Kidney tubule cell (primary cell): ENCODE data around the gene PLEKHM3.
A peak's percentile ranks its signal among the peaks of the same experiment; 100 is the strongest.
"Not testable (repeated sequence)": the region's sequence is repeated elsewhere in the genome, so short reads cannot be mapped to it uniquely, and the experiment has no call there.

Source experiments
- DNase-seq: peaks from one replicate; pipeline ENCODE4 v3.0.0-alpha.2; 2018; ENCODE audit warnings: low spot score

The PLEKHM3 gene

DNA sequence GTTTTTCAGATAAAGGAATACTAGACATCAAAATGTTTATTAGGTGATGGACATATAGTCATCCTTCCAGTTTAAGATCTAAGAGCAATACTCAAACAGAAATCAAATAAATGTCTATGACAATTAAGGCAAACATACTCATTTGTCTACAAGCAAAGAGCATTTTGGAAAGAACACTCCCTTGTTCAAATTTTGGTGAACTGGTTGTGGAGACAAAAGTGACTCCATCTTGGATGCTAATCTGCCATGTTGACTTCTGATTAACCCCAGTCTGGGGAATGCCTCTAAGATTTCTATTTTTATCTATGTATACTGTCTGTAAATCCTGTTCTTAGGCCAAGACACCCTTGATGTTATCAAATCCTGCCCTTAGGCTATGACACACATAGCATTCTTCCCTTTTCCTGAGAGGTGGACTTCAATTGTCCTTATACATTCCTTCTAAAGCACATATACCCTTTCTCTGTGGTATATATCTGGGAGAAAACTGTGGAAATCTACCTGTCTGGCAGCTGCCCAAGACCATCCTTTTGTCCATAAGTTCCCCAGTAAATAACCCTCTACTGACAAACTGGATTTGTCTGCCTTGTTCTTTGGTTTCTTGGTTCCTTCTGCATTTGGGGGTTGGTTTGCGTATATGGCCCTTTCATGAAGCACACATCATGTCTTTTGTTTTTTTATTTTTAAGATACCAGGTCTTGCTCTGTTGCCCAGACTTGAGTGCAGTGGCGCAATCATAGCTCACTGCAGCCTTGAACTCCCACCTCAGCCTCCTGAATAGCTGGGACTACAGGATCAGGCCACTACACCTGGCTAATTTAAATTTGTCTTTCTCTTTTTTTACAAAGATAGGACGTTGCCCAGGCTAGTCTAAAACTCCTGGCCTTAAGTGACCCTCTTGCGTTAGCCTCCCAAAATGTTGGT is 12.5 kb upstream of the PLEKHM3 start:
- no peak for DNase-seq

DNA sequence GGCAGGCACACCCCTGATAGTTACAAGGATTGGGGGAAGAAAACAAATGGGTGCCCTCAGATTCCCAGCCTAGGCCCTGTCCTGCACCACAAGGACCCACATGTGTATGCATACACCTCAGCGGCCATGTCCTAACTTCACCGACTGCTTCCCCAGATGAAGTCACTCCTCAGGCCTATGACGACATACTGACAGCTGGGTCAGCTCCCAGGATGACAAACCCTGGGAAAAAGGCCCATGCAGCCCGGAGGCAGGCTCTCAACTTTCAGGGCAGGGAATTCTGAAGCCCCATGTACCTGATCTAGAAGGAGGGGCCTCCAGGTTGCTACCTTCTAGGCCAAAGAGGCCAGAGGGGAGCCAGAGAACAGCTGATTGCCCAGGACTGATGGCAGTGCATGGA is 11.0 kb upstream of the PLEKHM3 start:
- no peak for DNase-seq

DNA sequence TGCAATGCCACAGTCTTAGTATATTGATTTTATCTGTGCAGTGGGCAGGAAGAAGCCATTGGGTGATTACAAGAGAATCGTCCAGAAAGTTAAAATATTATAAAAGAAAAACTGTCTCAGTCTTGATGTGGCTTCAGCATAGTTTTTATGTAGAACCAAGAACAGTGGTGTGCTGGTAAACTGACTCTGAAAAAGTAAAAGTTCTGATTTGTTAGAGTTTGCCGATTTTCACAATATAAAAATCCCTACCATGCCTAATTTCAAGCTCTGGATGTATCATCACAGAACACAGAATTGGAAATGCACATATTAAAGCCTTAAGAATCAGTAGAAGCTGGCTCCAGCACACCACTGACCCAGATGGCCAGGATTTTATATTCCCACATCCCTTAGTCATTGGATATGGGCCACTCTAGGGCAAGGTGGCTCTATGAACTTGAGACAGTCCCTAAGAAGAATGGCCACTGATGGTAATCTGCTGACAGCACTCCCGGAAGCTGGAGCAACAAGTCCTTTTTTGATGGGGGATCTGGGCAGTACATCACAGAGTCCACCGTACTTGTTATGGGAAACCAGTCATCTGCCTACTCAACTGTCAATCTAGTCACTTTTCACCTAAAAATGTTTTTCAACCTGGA is 9.3 kb upstream of the PLEKHM3 start:
- no peak for DNase-seq

DNA sequence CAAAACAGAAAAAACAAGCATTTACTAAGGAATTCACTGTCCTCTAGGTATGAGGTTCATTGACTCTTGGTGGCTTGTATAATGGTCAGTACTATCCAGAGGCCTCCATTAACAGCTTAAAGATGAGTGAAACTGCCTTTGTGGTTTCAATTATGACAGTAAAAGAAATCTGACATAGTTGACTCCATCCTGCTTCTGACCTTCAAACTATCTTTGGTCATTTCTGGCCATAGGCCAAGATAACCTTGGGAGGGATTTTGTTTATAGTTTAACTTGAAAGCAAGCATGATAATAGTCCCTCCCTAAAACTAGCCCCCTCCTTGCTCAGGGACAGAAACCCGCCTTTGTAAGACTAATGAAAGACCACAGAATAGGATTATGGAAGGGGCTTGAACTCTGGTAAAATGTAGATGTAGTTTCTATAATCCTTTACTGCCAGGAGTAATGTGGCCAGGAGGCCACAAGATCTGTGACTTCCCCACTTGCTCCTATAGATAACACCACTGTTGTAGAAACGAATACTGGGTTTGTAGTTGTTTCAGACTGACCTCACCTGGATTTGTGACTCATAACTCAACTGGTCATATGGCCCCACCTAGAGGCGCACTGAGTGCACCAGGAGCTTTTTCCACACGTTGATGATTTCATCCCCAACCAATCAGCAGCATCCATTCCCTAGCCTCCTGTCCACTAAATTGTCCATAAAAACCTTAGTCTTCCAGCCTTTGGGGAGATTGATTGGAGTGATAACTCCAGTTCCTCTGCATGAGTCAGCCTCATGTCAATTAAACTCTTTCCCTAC is 8.6 kb upstream of the PLEKHM3 start:
- DNase-seq, result peak; percentile 80

DNA sequence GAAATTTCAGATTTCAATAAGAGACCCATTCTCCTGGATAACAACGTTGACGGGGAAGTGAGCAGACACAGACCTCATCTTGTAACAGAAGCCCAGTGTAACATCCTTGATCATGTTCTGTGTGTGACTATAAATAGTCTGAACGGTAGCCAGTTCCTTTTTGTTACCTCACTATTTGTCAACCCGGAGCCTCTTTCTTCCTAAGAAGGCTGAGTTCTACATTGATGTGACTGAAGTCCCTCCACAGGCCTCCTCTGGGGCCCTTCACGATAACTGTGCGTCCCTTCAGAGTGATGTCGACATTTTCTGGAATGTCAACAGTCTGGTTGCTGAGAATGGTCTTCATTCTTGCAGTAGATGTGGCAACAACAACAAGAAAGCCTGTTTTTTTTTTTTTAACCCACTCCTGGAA is 6.3 kb upstream of the PLEKHM3 start:
- no peak for DNase-seq

DNA sequence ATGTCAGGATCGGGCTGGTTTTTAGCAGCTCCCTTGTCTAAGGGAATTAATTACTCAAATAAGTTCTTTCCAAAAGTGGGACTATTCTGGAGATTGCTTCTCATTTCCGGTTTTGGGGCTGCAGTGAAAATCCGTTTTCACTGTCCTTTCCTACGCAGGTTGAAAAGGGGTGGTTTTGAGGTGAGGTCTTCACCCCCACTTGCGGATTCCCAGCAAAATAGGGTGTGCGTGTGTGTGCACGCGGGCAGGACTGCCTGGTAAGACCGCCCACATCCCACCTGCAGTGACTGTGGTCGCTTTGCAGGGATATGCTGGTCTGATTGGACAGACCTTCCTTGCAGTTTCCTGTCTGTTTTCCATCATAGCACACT is 472 bp upstream of the PLEKHM3 start:
- DNase-seq, result no peak

DNA sequence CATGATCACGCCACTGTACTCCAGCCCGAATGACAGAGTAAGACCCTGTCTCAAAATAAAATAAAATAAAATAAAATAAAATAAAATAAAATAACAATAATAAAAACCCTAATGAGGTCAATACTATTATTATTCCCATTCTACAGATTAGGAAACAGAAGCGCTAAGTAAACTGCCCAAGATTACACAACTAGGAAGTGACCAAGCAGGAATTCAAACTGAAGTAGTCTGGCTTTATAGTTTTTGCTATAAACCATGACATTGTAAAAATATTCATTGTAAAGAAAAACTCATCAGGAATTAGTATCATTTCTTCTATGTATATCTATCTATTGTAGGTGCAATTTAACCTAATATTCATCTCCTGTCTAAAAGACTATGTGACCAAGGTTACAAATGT is 1.2 kb downstream of the PLEKHM3 start:
- no peak for DNase-seq

DNA sequence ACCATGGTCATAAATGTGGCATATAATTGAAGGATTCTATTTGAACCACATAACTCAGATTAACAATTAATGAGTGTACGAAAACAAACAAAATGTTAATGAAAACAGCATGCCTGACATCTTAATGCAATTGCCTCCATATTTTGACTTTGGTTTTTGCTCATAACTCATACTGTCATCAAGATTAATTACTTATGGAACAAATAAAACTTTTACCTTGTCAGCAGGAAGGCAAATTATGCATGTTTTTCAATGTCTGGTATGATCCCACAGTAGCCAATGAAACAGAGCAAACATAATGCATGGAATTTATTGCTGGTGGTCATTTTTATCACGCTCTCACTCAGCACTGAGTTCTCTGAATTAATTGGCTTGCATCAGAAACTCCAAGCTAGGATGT is 5.1 kb downstream of the PLEKHM3 start:
- DNase-seq, result no peak

DNA sequence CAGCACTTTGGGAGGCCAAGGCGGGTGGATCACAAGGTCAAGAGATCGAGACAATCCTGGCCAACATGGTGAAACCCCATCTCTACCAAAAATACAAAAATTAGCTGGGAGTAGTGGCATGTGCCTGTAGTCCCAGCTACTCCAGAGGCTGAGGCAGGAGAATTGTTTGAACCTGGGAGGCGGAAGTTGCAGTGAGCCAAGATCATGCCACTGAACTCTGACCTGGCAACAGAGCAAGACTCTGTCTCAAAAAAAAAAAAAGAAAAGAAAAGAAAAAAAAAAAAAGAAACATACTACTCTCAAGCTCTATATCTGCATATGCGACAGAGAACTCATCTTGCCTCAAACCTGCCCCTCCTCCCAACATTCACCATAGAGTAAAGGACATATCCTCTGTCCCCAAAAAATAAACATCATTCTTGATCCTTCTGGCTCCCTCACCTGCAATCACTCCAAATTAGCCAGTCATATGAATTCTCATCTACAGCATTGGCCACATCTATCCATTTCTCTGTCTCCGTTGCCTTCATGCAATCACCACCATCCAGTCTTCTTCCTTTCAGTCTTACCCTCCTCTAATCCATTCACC is 7.1 kb downstream of the PLEKHM3 start:
- DNase-seq, result not testable (repeated sequence)

DNA sequence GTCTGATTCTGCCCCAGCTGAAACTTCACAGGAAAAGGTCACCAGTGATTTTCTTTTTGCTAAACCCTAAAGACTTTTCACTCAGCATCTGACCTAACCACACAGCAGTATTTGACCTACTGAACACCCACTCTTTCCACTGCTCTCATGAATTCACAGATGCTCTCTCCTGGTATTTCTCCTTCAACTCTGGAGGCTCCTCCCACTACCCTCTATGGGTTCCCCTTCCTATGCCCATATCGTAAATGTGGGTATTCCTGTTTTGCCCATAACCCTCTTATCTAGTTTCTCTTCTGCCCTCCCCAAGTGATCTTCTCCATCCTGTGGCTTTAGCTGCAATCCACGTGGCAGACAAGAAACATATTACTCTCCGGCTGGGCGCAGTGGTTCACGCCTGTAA is 7.6 kb downstream of the PLEKHM3 start:
- no peak for DNase-seq

DNA sequence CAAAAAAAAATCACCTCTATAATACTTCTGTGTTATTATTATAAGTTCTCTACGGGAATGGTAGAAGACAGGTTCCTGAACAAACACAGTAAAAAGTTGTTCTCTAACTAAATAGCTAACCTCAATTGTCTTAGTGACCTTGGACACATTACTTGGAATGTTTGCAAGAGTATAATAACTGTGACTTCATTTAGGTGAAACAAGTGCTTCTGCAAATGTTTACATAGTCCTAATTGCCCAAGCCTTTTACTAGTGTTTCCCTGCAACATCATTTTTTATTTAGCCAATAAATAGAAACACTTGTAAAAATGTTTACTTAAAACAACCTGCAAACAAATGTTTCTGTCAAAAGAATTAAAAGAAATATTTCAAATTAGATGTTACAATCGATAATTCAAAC is 9.9 kb downstream of the PLEKHM3 start:
- no peak for DNase-seq

DNA sequence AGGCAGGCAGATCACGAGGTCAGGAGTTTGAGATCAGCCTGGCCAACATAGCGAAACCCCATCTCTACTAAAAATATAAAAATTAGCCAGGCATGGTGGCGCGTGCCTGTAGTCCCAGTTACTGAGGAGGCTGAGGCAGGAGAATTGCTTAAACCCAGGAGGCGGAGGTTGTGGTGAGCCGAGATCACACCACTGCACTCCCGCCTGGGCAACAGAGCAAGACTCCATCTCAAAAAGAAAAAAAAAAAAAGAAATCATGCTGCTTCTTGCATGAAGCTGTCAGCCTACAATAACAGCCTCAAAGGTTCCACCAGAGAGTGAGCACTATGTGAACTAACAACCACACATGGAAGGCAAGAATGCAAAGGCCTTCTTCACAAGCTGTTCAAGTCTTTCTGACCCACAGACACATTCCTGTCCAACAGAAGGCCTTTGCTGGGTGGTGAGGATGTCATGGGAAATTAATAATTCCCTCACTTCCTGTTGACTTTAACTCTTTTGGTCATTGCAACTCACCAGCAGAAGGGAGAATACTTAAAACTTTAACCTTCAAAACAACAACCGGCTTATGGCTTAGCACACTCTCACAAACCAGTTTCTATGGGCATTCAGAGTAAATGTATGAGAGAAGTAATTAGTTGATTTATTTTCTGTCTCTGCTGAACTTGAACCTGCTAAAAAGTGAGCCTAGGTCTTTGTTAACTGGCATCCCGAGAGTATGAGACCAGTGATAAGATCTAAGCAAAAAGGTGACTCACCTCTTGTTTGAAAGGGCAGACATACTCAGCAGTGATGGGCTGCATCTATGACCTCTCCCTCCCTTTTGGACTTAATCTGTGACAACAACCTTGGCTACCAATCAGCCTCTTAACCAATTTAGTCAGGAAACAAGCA is 11.8 kb downstream of the PLEKHM3 start:
- peak; percentile 81 for DNase-seq

DNA sequence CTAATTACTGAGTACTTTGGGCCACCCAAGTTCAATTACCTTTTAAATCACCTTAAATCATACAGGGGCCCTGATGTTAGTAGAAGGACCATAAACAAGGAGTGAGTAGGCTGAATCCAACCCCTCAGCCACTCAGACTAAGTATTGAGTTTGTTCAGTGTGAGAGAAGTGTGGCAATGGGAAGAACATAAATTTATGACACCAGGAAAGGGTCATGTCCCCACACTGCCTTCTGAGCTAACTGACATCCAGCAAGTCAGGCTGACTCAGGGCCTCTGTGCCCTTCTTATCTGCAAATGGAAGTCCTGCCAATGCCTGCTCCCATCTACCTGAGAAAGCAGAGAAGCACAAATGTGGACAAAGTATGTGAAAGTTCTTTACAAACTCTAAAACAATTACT is 12.9 kb downstream of the PLEKHM3 start:
- peak; percentile 4 for DNase-seq

DNA sequence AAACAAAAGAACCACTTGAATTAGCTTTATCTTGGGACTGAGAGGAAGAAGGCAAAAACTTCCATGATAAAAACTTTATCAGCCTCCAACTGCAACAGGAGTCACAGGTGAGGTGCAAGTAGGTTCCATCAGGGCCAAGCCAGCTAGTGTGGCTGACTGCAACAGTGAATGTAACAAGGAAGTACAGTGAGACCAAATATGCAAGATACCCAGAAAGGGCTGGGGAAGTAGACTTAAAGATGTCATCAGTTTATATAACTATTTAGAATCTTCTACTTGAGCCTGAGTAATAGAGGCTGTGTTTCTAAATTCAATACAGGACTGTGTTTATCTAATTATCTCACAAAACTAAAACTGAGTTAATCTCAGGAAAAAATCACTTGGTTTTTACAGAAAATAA is 14.8 kb downstream of the PLEKHM3 start:
- DNase-seq, result no peak

DNA sequence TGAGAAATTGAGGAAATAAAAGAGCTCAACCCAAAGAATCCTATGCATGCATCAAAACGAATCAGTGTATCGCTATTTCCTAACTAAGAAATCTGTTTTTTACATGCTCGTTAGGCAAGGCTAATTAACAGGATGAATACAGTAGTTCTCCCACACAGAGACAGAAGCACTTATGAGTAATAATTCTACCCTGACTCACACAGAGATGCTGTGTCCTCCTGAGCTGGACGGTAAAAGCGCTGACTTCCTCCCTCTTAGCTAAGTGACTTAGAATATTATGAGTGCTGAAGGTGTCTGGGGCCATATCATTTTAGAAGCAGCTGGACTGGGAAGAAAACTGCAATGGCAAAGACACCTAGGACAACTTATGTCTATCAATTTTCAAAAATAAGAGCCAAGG is 18.5 kb downstream of the PLEKHM3 start:
- DNase-seq, result peak; percentile 58

DNA sequence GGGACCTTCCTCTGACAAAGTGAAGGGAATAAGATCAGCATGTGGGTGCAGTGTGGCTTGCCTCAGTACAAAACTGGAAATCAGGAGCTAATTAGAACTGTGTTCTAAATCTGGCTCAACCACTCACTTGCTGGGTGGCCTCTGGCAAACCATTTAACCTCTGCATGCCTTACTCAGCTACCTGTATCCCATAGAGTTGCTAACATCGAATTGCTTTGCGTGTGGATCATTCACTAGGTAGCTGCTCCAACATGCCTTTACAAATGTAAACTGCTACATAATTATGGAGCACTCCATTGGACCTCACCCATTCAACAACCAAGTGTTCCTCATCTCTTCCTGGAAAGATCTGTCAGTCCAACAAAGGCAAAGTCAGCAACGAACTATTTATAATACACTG is 19.0 kb downstream of the PLEKHM3 start:
- peak; percentile 14 for DNase-seq

DNA sequence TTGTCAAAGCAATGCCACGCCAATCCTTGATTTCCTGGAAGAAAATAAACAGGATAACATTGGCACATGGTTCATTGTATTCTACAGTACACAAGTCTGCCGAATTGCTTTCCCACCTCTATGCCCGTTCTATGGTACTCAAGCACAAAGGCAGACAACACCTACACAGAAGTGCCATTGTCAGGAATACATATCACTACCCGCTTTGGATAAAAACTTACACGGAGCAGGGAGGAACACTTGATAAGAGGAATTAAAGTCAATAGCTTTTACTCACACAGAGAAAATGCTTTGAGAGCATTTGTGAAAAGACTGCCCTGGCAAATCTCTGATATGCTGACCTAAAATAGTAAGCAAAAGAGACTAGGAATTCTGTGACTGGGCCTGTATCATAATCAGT is 23.4 kb downstream of the PLEKHM3 start:
- no peak for DNase-seq

DNA sequence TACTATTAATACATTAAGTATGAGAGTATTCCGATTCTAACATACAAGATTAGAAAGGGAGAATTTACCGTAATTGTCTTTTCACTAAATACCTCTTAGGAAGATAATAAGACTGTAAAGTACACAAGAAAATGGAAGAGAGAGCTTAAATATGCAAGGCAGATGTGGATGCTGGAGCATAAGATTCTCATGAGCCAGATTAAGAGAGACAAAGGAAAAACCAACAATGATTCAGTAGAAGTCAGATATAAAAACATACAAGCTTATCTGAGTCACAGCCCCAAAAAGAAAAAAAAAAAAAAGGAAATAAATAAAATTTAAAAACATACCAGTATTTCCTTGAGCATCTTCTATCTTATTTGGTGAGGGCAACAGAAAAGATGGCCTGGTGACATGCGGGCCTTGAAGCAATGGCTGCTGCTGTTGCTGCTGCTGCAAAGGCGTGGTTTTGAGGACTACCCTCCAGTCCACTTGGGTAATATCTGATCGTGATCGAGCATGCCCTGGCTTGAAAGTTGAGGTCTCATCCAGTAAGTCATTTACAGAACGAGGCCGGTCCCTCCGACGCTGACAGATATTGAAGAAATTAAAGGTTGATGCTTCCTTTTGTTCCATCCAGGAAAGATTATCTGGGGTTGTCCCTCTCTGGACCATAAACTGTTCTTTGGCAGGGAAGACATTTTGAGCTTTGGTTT is 24.5 kb downstream of the PLEKHM3 start:
- DNase-seq, result no peak

DNA sequence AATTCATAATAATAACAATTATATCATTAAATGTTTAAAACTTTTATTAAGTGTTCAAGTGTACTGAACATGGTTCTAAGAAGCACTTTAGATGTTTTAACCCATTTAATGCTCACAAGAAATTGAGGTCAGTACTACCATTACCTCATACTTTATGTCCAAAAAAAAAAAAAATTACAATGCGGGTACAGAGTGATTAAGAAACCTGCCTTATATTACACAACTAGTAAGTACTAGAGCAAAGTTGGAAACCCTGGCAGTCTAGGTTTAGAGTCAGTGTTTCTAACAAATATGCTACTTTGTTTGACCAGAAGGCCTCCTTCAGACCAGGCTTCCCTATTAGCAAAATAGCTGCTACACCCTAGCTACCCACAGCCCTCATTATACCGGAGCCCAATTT is 28.5 kb downstream of the PLEKHM3 start:
- DNase-seq, result no peak

DNA sequence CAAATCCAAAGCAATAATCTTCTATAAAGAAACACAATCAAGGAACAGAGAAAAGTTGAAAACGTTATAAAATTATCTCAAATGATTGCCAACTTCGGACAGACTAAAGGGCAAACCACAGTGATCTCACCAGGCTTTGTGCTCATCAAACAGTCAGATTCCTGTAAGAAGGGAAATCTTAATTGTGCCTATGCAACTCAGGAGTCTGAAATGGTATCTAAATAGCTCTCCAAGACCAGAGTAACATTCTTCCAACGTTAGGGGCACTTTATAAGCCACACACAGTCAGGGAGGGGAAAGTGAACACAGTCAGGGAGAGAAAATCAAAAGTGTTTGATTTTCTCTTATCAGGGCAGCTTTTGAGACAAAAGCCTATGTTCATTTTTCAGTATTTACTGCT is 29.4 kb downstream of the PLEKHM3 start:
- DNase-seq, result no peak
